ENCODE measurements around the gene TNPO1.
A peak's percentile ranks its signal among the peaks of the same experiment; 100 is the strongest.

TNPO1 gene

GRCh38 chr5:72841756-72842535 lies 25.5 kb downstream of the TNPO1 start:
- no peak for TF ChIP-seq CTCF (IDR thresholded peaks at IDR 0.05; ENCODE audit: low read depth, low read length)
- H3K4me3 ChIP-seq (replicated peaks in 1 of 2; ENCODE audit: low read depth in 2 of 2, low read length in 2 of 2): no peak overlapping the region
- peak; percentile 45 to 67 for DNase-seq (ENCODE audit: low read depth in 2 of 2)

- TF ChIP-seq CTCF (IDR thresholded peaks at IDR 0.05; ENCODE audit: low read depth, low read length): no peak
- peak; percentile 29 to 78 for DNase-seq (ENCODE audit: low read depth in 2 of 2)
- no peak overlapping the region for H3K4me3 ChIP-seq (replicated peaks in 1 of 2; ENCODE audit: low read depth in 2 of 2, low read length in 2 of 2)
Observed at GRCh38 chr5:72842816-72843215, 26.4 kb downstream of the TNPO1 start.

- DNase-seq (ENCODE audit: low read depth in 2 of 2): no peak
- no peak overlapping the region for H3K4me3 ChIP-seq (replicated peaks in 1 of 2; ENCODE audit: low read depth in 2 of 2, low read length in 2 of 2)
- TF ChIP-seq CTCF (IDR thresholded peaks at IDR 0.05; ENCODE audit: low read depth, low read length): no peak
Observed at GRCh38 chr5:72844218-72844603, 27.8 kb downstream of the TNPO1 start.

- no peak overlapping the region for H3K4me3 ChIP-seq (replicated peaks in 1 of 2; ENCODE audit: low read depth in 2 of 2, low read length in 2 of 2)
- no peak for TF ChIP-seq CTCF (IDR thresholded peaks at IDR 0.05; ENCODE audit: low read depth, low read length)
- peak; percentile 67 to 84 for DNase-seq (ENCODE audit: low read depth in 2 of 2)
Observed at GRCh38 chr5:72845889-72846288, 29.4 kb downstream of the TNPO1 start.

- no peak overlapping the region for H3K4me3 ChIP-seq (replicated peaks in 1 of 2; ENCODE audit: low read depth in 2 of 2, low read length in 2 of 2)
- DNase-seq (ENCODE audit: low read depth in 2 of 2): no peak
- no peak for TF ChIP-seq CTCF (IDR thresholded peaks at IDR 0.05; ENCODE audit: low read depth, low read length)
Observed at GRCh38 chr5:72846483-72846882, 30.0 kb downstream of the TNPO1 start.

- H3K4me3 ChIP-seq (replicated peaks in 1 of 2; ENCODE audit: low read depth in 2 of 2, low read length in 2 of 2): peak overlapping the region; percentile 71 to 79
- DNase-seq (ENCODE audit: low read depth in 2 of 2): peak in 1 of 2 donors; percentile 31
- TF ChIP-seq CTCF (IDR thresholded peaks at IDR 0.05; ENCODE audit: low read depth, low read length): no peak
Observed at GRCh38 chr5:72847439-72847838, 31.0 kb downstream of the TNPO1 start.

All from cardiac fibroblast (primary cell).